WTC11 (cell line): ENCODE results near the gene HES5.

Experiments
- ARID4B ChIP-seq: sonication (generic); formaldehyde crosslinking; IDR thresholded peaks from 2 replicates; pipeline ENCODE4 v1.8.0; 2023; ENCODE audit warnings: missing genetic modification reagents, mild to moderate bottlenecking, borderline replicate concordance
- ATF2 ChIP-seq: sonication (generic); formaldehyde crosslinking; IDR thresholded peaks from 2 replicates; pipeline ENCODE4 v1.8.1; 2022; ENCODE audit warnings: low read depth, missing genetic modification reagents, borderline replicate concordance
- ATF6 ChIP-seq: sonication (generic); formaldehyde crosslinking; IDR thresholded peaks from 2 replicates; pipeline ENCODE4 v1.8.1; 2023; ENCODE audit warnings: mild to moderate bottlenecking, missing genetic modification reagents
- CTCF ChIP-seq: fragments of 200-600 bp; IDR thresholded peaks from 2 replicates; pipeline ENCODE4 v1.8.0; 2022; ENCODE audit warnings: antibody characterized with exemption
- GTF2I ChIP-seq: fragments of 250-450 bp; sonication (Bioruptor Pico); conservative IDR thresholded peaks from 2 replicates; pipeline ENCODE4 v1.4.0; 2021; ENCODE audit warnings: mild to moderate bottlenecking
- HMGXB4 ChIP-seq: sonication (generic); formaldehyde crosslinking; IDR thresholded peaks from 2 replicates; pipeline ENCODE4 v1.8.1; 2023; ENCODE audit warnings: mild to moderate bottlenecking, moderate library complexity, missing genetic modification reagents
- JUN ChIP-seq: sonication (generic); formaldehyde crosslinking; IDR thresholded peaks from 2 replicates; pipeline ENCODE4 v1.8.0; 2023; ENCODE audit warnings: mild to moderate bottlenecking, missing genetic modification reagents
- SP1 ChIP-seq: sonication (generic); formaldehyde crosslinking; conservative IDR thresholded peaks from 2 replicates; pipeline ENCODE4 v1.8.1; 2022; ENCODE audit warnings: missing genetic modification reagents
- USF2 ChIP-seq: sonication (generic); formaldehyde crosslinking; IDR thresholded peaks from 2 replicates; pipeline ENCODE4 v1.8.1; 2023; ENCODE audit warnings: mild to moderate bottlenecking, missing genetic modification reagents, moderate library complexity

GRCh38 chr1:2523191-2523890 is 6.7 kb downstream of the HES5 start:
- no peak for TF ChIP-seq GTF2I (CRISPR knock-in tag)
- no peak for TF ChIP-seq ATF6 (CRISPR knock-in tag)
- no peak for TF ChIP-seq ARID4B (CRISPR knock-in tag)
- TF ChIP-seq HMGXB4, result no peak
- TF ChIP-seq CTCF, result no peak
- no peak for TF ChIP-seq SP1
- TF ChIP-seq USF2, result no peak
- no peak for TF ChIP-seq JUN (CRISPR knock-in tag)
- no peak for TF ChIP-seq ATF2
